Right lobe of liver (tissue), 4 donors: ENCODE results near the gene EHD2.

Experiments
- CTCF ChIP-seq, 4 donors: fragments of 200-600 bp in 3 of 4; fragments of 450-650 bp in 1 of 4; IDR thresholded peaks; one replicate each; pipeline versions ENCODE4 v1.5.1 to v1.8.0; 2016 to 2022; ENCODE audit warnings: antibody characterized with exemption in 4 of 4, mild to moderate bottlenecking in 2 of 4
- POLR2A ChIP-seq: fragments of 450-650 bp; IDR thresholded peaks from one replicate; pipeline ENCODE4 v1.6.1; 2017; ENCODE audit warnings: antibody characterized with exemption, mild to moderate bottlenecking
- donor health status: DM: no; HTN: no; CAD: no.
- donor health status: DM: no; HTN: no; CAD: no.
- donor health status: DM: no; HTN: yes; CAD: no.

GRCh38 chr19:47702671-47703070 lies 10.6 kb upstream of the EHD2 start:
- TF ChIP-seq CTCF (IDR thresholded peaks at IDR 0.05): no peak
- TF ChIP-seq POLR2A: no peak
